Astrocyte (in vitro differentiated cells and primary cell): ENCODE results near the gene ATP6V0D1. TPM values are rescaled to one million over a fixed set of nuclear protein-coding genes. Genes with fewer than 3 reads are reported as not detected.

Experiments
- DNase-seq: peaks from one replicate; pipeline ENCODE4 v3.0.0-alpha.2; 2010; ENCODE audit warnings: low read depth
- FAIRE-seq: peaks from 2 replicates; lab custom pipeline; 2011; peaks lifted over from hg19 to GRCh38; lab: Jason Lieb, UNC
- H2AFZ ChIP-seq: 2 replicates; pipeline ENCODE4 v1.6.0; 2012; ENCODE audit warnings: low read depth, low read length, inconsistent platforms
- H3K27ac ChIP-seq: 2 replicates; pipeline ENCODE4 v1.5.1; 2011; ENCODE audit warnings: low read depth, low read length, inconsistent platforms
- H3K27me3 ChIP-seq: 2 replicates; pipeline ENCODE4 v1.6.0; 2011; ENCODE audit warnings: low read length, inconsistent platforms; ENCODE audit not compliant: insufficient read depth
- H3K36me3 ChIP-seq: 2 replicates; pipeline ENCODE4 v1.5.1; 2011; ENCODE audit warnings: low read length, inconsistent platforms; ENCODE audit not compliant: insufficient read depth
- H3K4me1 ChIP-seq: 2 replicates; pipeline ENCODE4 v1.5.1; 2011; ENCODE audit warnings: low read length, inconsistent platforms; ENCODE audit not compliant: insufficient read depth
- H3K4me2 ChIP-seq: 2 replicates; pipeline ENCODE4 v1.6.0; 2012; ENCODE audit warnings: low read length, inconsistent platforms
- H3K4me3 ChIP-seq: 2 replicates; pipeline ENCODE4 v1.5.1; 2011; ENCODE audit warnings: low read depth, mild to moderate bottlenecking, low read length, inconsistent platforms; ENCODE audit not compliant: insufficient read depth
- H3K79me2 ChIP-seq: 2 replicates; pipeline ENCODE4 v1.6.0; 2012; ENCODE audit warnings: mild to moderate bottlenecking, low read length, inconsistent platforms; ENCODE audit not compliant: insufficient read depth
- H3K9ac ChIP-seq: 2 replicates; pipeline ENCODE4 v1.6.0; 2012; ENCODE audit warnings: mild to moderate bottlenecking, low read length, inconsistent platforms
- H3K9me3 ChIP-seq: 2 replicates; pipeline ENCODE4 v1.5.1; 2012; ENCODE audit warnings: low read depth, mild to moderate bottlenecking, low read length, inconsistent platforms; ENCODE audit not compliant: insufficient read depth
- H4K20me1 ChIP-seq: 2 replicates; pipeline ENCODE4 v1.6.0; 2012; ENCODE audit warnings: low read length, inconsistent platforms; ENCODE audit not compliant: insufficient read depth
- H3K27ac Mint-ChIP-seq: one replicate; pipeline ENCODE4 v1.8.0; 2021; ENCODE audit warnings: mild to moderate bottlenecking, mixed read lengths; ENCODE audit not compliant: unreplicated experiment
- H3K27me3 Mint-ChIP-seq: one replicate; pipeline ENCODE4 v1.8.0; 2021; ENCODE audit warnings: low read depth, mixed read lengths; ENCODE audit not compliant: unreplicated experiment
- H3K36me3 Mint-ChIP-seq: one replicate; pipeline ENCODE4 v1.8.0; 2021; ENCODE audit warnings: low read depth, mixed read lengths; ENCODE audit not compliant: unreplicated experiment
- H3K4me1 Mint-ChIP-seq: one replicate; pipeline ENCODE4 v1.8.0; 2021; ENCODE audit warnings: low read depth, mixed read lengths; ENCODE audit not compliant: unreplicated experiment
- H3K4me3 Mint-ChIP-seq: one replicate; pipeline ENCODE4 v1.8.0; 2021; ENCODE audit warnings: mild to moderate bottlenecking, moderate library complexity, mixed read lengths; ENCODE audit not compliant: unreplicated experiment
- H3K9me3 Mint-ChIP-seq: one replicate; pipeline ENCODE4 v1.8.0; 2021; ENCODE audit warnings: mild to moderate bottlenecking, mixed read lengths; ENCODE audit not compliant: unreplicated experiment
- EZH2 ChIP-seq: IDR thresholded peaks from 2 replicates; pipeline ENCODE4 v1.6.1; 2012; ENCODE audit warnings: mild to moderate bottlenecking, low read length, inconsistent platforms; ENCODE audit not compliant: insufficient read depth
- total RNA-seq: library from RNA; stranded (reverse); gene quantifications from 2 replicates; pipeline ENCODE4 v1.2.1, GENCODE V29; 2021
- TF ChIP-seq, protein P1 (sequence below): IDR thresholded peaks from 2 replicates; pipeline ENCODE4 v1.5.1; 2011; ENCODE audit warnings: low read depth, mild to moderate bottlenecking, inconsistent platforms, low read length, moderate library complexity; ENCODE audit not compliant: insufficient read depth

Gene ATP6V0D1
- total RNA-seq, 1 donor from 2014 or later = 114 TPM

GRCh38 chr16:67526149-67526791, 45.3 kb upstream of the ATP6V0D1 start:
- FAIRE-seq = no peak
- Mint-ChIP-seq H3K27ac (peak overlapping the region; percentile 62), H3K27me3 (peaks cover 16% of the 10 kb centered on the region), H3K9me3 (peaks cover 4% of the 10 kb centered on the region), H3K4me3 (peak overlapping the region; percentile 54), H3K36me3 (peaks cover 3% of the 10 kb centered on the region), H3K4me1 (peaks cover 24% of the 10 kb centered on the region)
- no peak overlapping the region for H3K4me3 ChIP-seq
- peak overlapping the region; percentile 8 for H3K27ac ChIP-seq
- H3K4me2 ChIP-seq = peak overlapping the region; percentile 40
- H3K9me3 ChIP-seq = no peaks in the 10 kb centered on the region
- H4K20me1 ChIP-seq = peaks cover 10% of the 10 kb centered on the region
- no peak overlapping the region for H2AFZ ChIP-seq
- no peak for TF ChIP-seq EZH2
- TF ChIP-seq, protein P1, sequence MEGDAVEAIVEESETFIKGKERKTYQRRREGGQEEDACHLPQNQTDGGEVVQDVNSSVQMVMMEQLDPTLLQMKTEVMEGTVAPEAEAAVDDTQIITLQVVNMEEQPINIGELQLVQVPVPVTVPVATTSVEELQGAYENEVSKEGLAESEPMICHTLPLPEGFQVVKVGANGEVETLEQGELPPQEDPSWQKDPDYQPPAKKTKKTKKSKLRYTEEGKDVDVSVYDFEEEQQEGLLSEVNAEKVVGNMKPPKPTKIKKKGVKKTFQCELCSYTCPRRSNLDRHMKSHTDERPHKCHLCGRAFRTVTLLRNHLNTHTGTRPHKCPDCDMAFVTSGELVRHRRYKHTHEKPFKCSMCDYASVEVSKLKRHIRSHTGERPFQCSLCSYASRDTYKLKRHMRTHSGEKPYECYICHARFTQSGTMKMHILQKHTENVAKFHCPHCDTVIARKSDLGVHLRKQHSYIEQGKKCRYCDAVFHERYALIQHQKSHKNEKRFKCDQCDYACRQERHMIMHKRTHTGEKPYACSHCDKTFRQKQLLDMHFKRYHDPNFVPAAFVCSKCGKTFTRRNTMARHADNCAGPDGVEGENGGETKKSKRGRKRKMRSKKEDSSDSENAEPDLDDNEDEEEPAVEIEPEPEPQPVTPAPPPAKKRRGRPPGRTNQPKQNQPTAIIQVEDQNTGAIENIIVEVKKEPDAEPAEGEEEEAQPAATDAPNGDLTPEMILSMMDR = no peak
- peak overlapping the region; percentile 36 for H3K9ac ChIP-seq
- no peaks in the 10 kb centered on the region for H3K27me3 ChIP-seq
- peak; percentile 82 for DNase-seq
- peaks cover 38% of the 10 kb centered on the region for H3K4me1 ChIP-seq
- peaks cover 24% of the 10 kb centered on the region for H3K79me2 ChIP-seq
- H3K36me3 ChIP-seq = no peaks in the 10 kb centered on the region

DNA sequence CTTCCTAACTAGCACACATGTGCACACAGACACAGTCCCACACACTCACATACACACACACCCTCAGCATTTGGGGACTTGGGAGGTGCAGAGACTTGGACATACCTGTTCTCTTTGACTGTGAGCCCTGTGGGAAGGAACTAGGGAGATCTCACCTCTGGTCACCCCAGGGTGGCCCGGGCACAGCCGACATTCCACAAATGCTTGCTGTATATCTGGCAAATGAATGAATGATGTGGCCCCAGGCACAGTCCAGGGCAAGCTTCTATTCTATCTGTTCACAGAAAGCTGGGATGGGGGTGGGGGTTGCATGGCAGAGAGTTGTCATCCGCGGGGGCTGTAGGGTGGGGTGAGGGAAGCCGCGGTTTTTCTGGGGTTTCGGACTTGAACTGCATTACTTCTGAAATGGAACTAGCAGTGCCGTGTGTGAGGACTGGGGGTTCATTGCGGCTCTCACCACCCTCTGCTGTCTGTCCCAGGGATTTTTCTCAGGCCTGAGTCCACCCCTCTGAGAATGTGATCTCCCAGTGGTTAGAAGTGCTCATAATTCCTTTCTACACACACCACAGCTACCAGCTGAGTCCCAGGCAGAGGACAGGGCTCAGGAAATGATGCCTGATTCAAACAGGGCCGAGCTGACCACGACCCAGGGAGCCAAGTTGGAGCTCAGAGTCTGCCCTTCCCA, 44.4 kb upstream of the ATP6V0D1 start:
- no peak overlapping the region for H3K4me2 ChIP-seq
- H3K4me3 ChIP-seq = no peak overlapping the region
- H3K36me3 ChIP-seq = no peaks in the 10 kb centered on the region
- H4K20me1 ChIP-seq = peaks cover under 1% of the 10 kb centered on the region
- TF ChIP-seq, protein P1 = peak; percentile 22
- TF ChIP-seq EZH2 = no peak
- no peaks in the 10 kb centered on the region for H3K9me3 ChIP-seq
- Mint-ChIP-seq H3K9me3 (peaks cover 4% of the 10 kb centered on the region), H3K4me1 (peaks cover 17% of the 10 kb centered on the region), H3K27ac (peak overlapping the region; percentile 23), H3K27me3 (peaks cover 17% of the 10 kb centered on the region), H3K4me3 (no peak overlapping the region), H3K36me3 (no peaks in the 10 kb centered on the region)
- peaks cover 30% of the 10 kb centered on the region for H3K4me1 ChIP-seq
- DNase-seq (no peak), FAIRE-seq (no peak)
- H2AFZ ChIP-seq = no peak overlapping the region
- no peaks in the 10 kb centered on the region for H3K27me3 ChIP-seq
- H3K9ac ChIP-seq = no peak overlapping the region
- peak overlapping the region; percentile 8 for H3K27ac ChIP-seq
- peaks cover 15% of the 10 kb centered on the region for H3K79me2 ChIP-seq
